ENCODE measurements around the gene ZNF582. TPM values are rescaled to one million over a fixed set of nuclear protein-coding genes. Genes with fewer than 3 reads are reported as not detected.
A peak's percentile ranks its signal among the peaks of the same experiment; 100 is the strongest.

ZNF582 gene
- total RNA-seq, 8 experiments from 2014 or later: 1.0 to 7.9 (median 3.7) TPM

DNA sequence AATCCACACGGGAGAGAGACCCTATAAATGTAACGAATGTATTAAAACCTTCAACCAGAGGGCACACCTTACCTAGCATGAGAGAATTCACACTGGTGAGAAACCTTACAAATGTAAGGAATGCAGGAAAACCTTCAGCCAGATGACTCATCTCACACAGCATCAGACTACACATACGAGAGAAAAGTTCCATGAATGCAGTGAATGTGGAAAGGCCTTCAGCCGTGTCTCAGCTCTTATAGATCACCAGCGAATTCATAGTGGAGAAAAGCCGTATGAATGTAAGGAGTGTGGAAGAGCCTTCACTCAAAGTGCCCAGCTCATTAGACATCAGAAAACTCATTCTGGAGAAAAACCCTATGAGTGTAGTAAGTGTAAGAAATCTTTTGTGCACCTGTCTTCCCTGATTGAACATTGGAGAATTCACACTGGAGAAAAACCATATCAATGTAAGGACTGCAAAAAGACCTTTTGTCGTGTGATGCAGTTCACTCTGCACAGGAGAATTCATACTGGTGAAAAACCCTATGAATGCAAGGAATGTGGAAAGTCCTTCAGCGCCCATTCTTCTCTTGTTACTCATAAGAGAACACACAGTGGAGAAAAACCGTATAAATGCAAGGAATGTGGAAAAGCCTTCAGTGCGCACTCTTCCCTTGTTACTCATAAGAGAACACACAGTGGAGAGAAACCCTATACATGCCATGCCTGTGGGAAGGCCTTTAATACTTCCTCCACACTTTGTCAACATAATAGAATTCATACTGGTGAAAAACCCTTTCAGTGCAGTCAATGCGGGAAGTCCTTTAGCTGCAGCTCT lies 16.0 kb downstream of the ZNF582 start:
- no peaks in the 10 kb centered on the region for H3K4me1 ChIP-seq (replicated peaks in 1 of 2)
- WGBS, 10 experiments: 60 to 100% (median 83%) methylated on average over 2 to 11 of the region's 11 CpGs
- H3K27ac ChIP-seq: no peak overlapping the region
- ATAC-seq (replicated peaks in 6 of 8): no peak
- no peak overlapping the region for H3K4me3 ChIP-seq
- in situ Hi-C loops (cut with MboI; ENCODE audit: low pct_unique_long_range_greater_than_20kb in 2 of 9, low sequenced_read_pairs in 9 of 9, unreplicated experiment in 9 of 9): no loop called here

DNA sequence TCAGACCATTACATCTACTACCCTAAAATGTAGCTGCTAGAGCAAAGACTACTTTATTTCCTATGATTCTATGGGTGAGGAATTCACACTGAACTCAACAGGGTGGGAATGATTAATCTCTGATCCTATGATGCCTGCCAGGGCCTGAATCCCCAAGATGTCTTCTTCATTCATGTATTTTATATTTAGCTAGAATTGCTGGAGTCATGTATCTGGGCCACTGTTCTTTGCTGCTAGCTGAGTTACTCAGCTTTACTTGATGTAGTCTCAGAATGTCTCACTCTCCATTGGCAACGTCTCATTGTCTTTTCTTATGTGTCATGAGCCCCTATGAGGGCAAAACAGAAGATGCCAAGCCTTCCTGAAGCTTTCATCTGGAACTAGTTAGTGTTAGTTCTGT lies 21.1 kb downstream of the ZNF582 start:
- no peak overlapping the region for H3K27ac ChIP-seq
- no peak overlapping the region for H3K4me3 ChIP-seq
- ATAC-seq (replicated peaks in 6 of 8): no peak
- in situ Hi-C loops (cut with MboI; ENCODE audit: low pct_unique_long_range_greater_than_20kb in 2 of 9, low sequenced_read_pairs in 9 of 9, unreplicated experiment in 9 of 9): loop anchor here in 2 of 9 experiments (25.0 kb wide), 1 partner anchor 310 kb away; no protein-coding TSS in a partner anchor
- WGBS, 10 experiments: 0 to 86% (median 13%) methylated on average over 1 of the region's 1 CpG; no CpG with 5 or more reads in 5 of the 10 experiments
- H3K4me1 ChIP-seq (replicated peaks in 1 of 2): peaks cover 2 to 10% of the 10 kb centered on the region in 2 donors

- no peak for ATAC-seq (replicated peaks in 6 of 8)
- no peak overlapping the region for H3K27ac ChIP-seq
Observed at GRCh38 chr19:56369886-56370676, 23.3 kb downstream of the ZNF582 start.

DNA sequence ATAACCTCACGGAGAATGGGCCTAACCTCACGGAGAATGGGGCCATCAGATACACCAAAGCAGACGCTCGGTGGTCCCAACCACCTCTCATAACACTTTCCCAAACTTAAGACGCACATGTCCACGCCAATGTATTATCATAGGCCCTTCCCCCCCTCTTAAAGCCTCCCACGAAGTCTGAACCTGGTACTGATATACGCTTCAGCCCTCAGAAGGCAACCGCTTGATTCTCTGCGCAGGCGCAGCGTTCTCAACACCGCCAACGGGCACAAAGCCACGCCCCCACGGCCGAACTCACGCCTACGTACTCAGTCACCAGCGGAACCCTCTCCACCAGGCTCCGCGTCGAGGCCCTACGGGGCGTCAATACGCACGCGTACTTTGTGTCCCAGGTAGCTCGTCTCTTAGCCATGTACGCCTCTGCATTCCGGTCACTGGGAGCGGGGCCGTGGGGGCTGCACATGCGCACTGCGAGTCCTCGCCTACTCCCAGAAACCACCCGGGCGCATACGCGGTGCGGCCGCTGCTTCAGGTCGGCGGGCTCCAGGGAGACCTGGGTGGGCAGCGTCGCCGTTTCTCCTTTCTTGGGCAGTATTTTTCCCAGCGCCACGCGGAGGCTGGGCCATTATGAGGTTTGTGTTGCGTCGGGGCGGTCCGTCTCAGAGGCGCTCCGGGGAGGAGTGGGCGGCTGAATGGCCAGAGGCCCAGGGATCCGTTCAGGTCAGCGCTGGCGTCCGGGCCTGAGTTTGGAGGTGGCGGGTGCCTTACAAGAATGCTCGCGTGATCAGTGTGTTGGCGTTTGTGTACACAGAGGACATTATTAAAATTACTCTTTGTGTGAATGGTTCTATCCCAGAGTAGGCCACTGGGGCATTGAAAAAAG lies 25.3 kb downstream of the ZNF582 start:
- H3K4me3 ChIP-seq: peak overlapping the region; percentile 52 to 94 (median 56)
- peak; percentile 95 to 99 (median 98) for ATAC-seq (replicated peaks in 6 of 8)
- in situ Hi-C loops (cut with MboI; ENCODE audit: low pct_unique_long_range_greater_than_20kb in 2 of 9, low sequenced_read_pairs in 9 of 9, unreplicated experiment in 9 of 9): loop anchor here in 2 of 9 experiments (25.0 kb wide), 1 partner anchor 306 kb away; no protein-coding TSS in a partner anchor
- peaks cover 2 to 10% of the 10 kb centered on the region in 2 donors for H3K4me1 ChIP-seq (replicated peaks in 1 of 2)
- WGBS, 10 experiments: 0 to 56% (median 3%) methylated on average over 1 to 19 of the region's 65 CpGs; no CpG with 5 or more reads in 2 of the 10 experiments
- peak overlapping the region; percentile 82 to 86 for H3K27ac ChIP-seq

More at GRCh38 chr19:56369886-56370676, 23.3 kb downstream of the ZNF582 start:
- in situ Hi-C loops (cut with MboI; ENCODE audit: low pct_unique_long_range_greater_than_20kb in 2 of 9, low sequenced_read_pairs in 9 of 9, unreplicated experiment in 9 of 9): loop anchor here in 2 of 9 experiments (25.0 kb wide), 1 partner anchor 308 kb away; no protein-coding TSS in a partner anchor
- Histone ChIP-seq H3K4me3 (no peak overlapping the region), H3K4me1 (replicated peaks in 1 of 2) (peaks cover 2 to 10% of the 10 kb centered on the region in 2 donors)
- 33 to 100% (median 97%) methylated on average over 1 to 3 of the region's 3 CpGs for WGBS, 10 experiments

DNA sequence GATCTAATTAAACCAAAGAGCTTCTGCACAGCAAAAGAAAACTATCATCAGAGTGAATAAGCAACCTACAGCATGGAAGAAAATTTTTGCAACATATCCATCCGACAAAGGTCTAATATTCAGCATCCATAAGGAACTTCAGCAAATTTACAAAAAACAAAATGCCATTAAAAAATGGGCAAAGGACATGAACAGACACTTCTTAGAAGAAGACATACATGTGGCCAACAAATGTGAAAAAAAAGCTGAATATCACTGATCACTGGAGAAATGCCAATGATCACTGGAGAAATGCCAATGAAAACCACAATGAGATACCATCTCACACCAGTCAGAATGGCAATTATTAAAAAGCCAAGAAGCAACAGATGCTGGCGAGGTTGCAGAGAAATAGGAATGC lies 32.5 kb downstream of the ZNF582 start:
- WGBS, 10 experiments: 0 to 100% (median 70%) methylated on average over 1 to 2 of the region's 2 CpGs; no CpG with 5 or more reads in 1 of the 10 experiments
- no peak overlapping the region for H3K4me3 ChIP-seq
- no peak for ATAC-seq (replicated peaks in 6 of 8)
- in situ Hi-C loops (cut with MboI; ENCODE audit: low pct_unique_long_range_greater_than_20kb in 2 of 9, low sequenced_read_pairs in 9 of 9, unreplicated experiment in 9 of 9): loop anchor here in 2 of 9 experiments (25.0 kb wide), 1 partner anchor 299 kb away; no protein-coding TSS in a partner anchor
- H3K4me1 ChIP-seq (replicated peaks in 1 of 2): no peaks in the 10 kb centered on the region
- H3K27ac ChIP-seq: no peak overlapping the region

- ATAC-seq (replicated peaks in 6 of 8): peak in 1 of 8 experiments; percentile 38
- no peak overlapping the region for H3K4me3 ChIP-seq
- no peak overlapping the region for H3K27ac ChIP-seq
- 14 to 44% (median 26%) methylated on average over 1 to 2 of the region's 2 CpGs; no CpG with 5 or more reads in 6 of the 10 experiments for WGBS, 10 experiments
- H3K4me1 ChIP-seq (replicated peaks in 1 of 2): no peaks in the 10 kb centered on the region
- in situ Hi-C loops (cut with MboI; ENCODE audit: low pct_unique_long_range_greater_than_20kb in 2 of 9, low sequenced_read_pairs in 9 of 9, unreplicated experiment in 9 of 9): loop anchor here in 2 of 9 experiments (25.0 kb wide), 1 partner anchor 295 kb away; no protein-coding TSS in a partner anchor
Observed at GRCh38 chr19:56356944-56357343, 36.4 kb downstream of the ZNF582 start.

DNA sequence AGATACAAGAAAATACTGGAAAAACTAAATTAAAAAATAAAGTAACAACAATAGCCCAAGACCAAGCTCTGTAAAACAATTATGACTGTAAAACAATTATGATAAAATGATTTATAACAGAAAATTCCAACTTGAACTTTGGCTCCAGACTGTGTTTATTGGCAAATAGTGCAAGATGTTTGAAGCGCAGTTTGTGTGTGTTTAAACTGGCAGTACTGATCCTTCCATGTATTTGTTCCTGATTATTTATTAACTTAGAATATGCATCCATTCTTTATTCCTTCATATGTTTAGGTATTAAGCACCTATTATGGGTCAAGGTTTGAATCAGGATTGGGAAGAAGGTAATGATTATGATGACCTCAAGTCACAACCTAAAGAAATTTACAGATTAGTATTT lies 37.8 kb downstream of the ZNF582 start:
- WGBS, 10 experiments: 71 to 80% (median 76%) methylated on average over 1 of the region's 1 CpG; no CpG with 5 or more reads in 6 of the 10 experiments
- no peak overlapping the region for H3K27ac ChIP-seq
- H3K4me3 ChIP-seq: no peak overlapping the region
- in situ Hi-C loops (cut with MboI; ENCODE audit: low pct_unique_long_range_greater_than_20kb in 2 of 9, low sequenced_read_pairs in 9 of 9, unreplicated experiment in 9 of 9): loop anchor here in 2 of 9 experiments (25.0 kb wide), 1 partner anchor 293 kb away; no protein-coding TSS in a partner anchor
- no peaks in the 10 kb centered on the region for H3K4me1 ChIP-seq (replicated peaks in 1 of 2)
- ATAC-seq (replicated peaks in 6 of 8): no peak

DNA sequence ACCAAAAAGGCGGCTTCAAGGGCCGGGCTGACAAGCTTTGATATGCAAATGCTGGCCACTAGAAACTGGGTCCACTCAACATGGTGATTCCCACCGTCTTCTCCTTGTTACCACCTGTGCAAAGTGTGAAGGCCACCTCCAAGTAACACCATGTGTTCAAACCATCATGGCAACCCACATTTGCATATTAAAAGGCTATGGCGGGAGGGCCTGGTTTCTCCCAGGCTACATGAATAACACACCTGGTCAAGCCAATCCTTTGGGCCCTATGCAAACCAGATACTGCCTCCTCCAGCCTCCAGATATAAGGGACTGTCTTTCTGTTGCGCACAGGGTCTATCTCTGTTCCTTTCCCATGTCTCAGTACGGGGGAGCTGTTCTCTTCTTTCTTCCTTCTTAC lies 42.1 kb downstream of the ZNF582 start:
- 30 to 76% (median 50%) methylated on average over 1 to 5 of the region's 6 CpGs; no CpG with 5 or more reads in 1 of the 10 experiments for WGBS, 10 experiments

DNA sequence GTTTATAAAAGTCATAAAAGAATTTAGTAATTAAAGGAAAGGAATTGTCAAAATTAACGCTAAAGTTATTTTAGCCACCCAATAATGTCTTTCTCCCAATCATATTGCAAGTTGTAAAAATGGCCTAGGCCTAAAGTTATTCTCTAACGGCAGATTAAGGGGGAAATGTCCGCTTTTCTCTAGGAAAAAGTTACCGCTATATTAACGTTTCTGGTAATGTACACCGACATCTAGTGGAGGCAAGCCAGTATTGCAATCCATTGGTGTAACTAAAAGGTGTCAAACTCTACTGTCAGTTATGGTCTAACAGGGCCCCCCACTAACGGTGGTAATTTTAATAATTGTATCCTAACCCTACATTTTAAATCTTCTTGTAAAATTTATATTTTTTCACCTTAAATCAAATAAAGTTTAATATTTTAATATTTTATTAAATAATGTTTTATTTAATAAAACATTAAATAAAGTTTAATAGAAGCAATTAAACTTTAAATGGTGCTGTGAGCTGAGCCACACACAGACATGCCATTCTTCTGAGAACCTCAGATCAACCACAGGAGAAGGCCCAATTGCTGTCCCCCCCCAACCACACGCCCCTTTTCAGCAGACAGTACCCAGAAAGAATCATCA lies 42.8 kb downstream of the ZNF582 start:
- ATAC-seq (replicated peaks in 6 of 8): peak in 2 of 8 experiments; percentile 20 to 39
- 14 to 31% (median 20%) methylated on average over 4 to 8 of the region's 8 CpGs for WGBS, 10 experiments
- in situ Hi-C loops (cut with MboI; ENCODE audit: low pct_unique_long_range_greater_than_20kb in 2 of 9, low sequenced_read_pairs in 9 of 9, unreplicated experiment in 9 of 9): loop anchor here in 2 of 9 experiments (25.0 kb wide), 1 partner anchor 288 kb away; no protein-coding TSS in a partner anchor
- Histone ChIP-seq H3K27ac (no peak overlapping the region), H3K4me3 (no peak overlapping the region), H3K4me1 (replicated peaks in 1 of 2) (no peaks in the 10 kb centered on the region)

More for the DNA sequence above, 42.1 kb downstream of the ZNF582 start:
- no peaks in the 10 kb centered on the region for H3K4me1 ChIP-seq (replicated peaks in 1 of 2)
- in situ Hi-C loops (cut with MboI; ENCODE audit: low pct_unique_long_range_greater_than_20kb in 2 of 9, low sequenced_read_pairs in 9 of 9, unreplicated experiment in 9 of 9): loop anchor here in 2 of 9 experiments (25.0 kb wide), 1 partner anchor 289 kb away; no protein-coding TSS in a partner anchor
- no peak for ATAC-seq (replicated peaks in 6 of 8)
- H3K27ac ChIP-seq: no peak overlapping the region
- H3K4me3 ChIP-seq: no peak overlapping the region

GRCh38 chr19:56348289-56348877 lies 45.0 kb downstream of the ZNF582 start:
- Histone ChIP-seq H3K4me1 (replicated peaks in 1 of 2) (no peaks in the 10 kb centered on the region), H3K4me3 (no peak overlapping the region), H3K27ac (no peak overlapping the region)
- 20 to 80% (median 38%) methylated on average over 1 to 5 of the region's 5 CpGs for WGBS, 10 experiments
- in situ Hi-C loops (cut with MboI; ENCODE audit: low pct_unique_long_range_greater_than_20kb in 2 of 9, low sequenced_read_pairs in 9 of 9, unreplicated experiment in 9 of 9): loop anchor here in 1 of 9 experiments (25.0 kb wide), 1 partner anchor 286 kb away; no protein-coding TSS in a partner anchor
- ATAC-seq (replicated peaks in 6 of 8): peak in 2 of 8 experiments; percentile 31 to 66

DNA sequence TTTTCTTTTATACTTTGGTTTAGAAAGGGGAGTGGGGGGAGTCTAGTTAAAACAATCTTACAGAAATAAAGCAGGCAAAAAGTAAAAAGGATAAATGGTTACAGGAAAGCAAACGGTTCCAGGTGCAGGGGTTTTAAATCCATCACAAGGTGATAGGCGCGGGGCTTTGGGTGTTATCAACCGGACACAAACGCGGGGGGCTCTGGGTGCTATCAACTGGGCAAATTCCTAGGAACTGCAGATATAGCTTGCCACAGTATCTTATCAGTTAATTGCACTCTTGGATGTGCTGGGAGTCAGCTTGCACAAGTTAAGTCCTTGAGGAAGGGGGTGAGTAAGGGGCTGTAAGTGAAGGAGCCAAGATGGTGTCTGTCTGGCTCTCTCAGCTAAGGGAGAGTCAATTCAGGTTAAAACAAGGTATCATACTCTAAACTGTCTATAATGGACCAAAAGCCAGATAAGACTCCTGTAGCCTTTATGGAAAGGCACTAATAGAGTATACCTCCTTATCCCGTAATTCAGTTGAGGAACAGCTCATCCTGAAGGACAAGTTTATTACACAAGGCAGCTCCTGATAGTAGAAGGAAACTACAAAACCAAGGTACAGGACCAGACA lies 46.1 kb downstream of the ZNF582 start:
- ATAC-seq (replicated peaks in 6 of 8): no peak
- no peak overlapping the region for H3K27ac ChIP-seq
- in situ Hi-C loops (cut with MboI; ENCODE audit: low pct_unique_long_range_greater_than_20kb in 2 of 9, low sequenced_read_pairs in 9 of 9, unreplicated experiment in 9 of 9): loop anchor here in 1 of 9 experiments (25.0 kb wide), 1 partner anchor 285 kb away; no protein-coding TSS in a partner anchor

More for the DNA sequence above, 46.1 kb downstream of the ZNF582 start:
- 17 to 90% (median 76%) methylated on average over 1 to 7 of the region's 7 CpGs; no CpG with 5 or more reads in 1 of the 10 experiments for WGBS, 10 experiments
- no peak overlapping the region for H3K4me3 ChIP-seq
- no peaks in the 10 kb centered on the region for H3K4me1 ChIP-seq (replicated peaks in 1 of 2)
